GM12878 (cell line): ENCODE measurements around the gene ENAH. TPM values are rescaled to one million over a fixed set of nuclear protein-coding genes. Genes with fewer than 3 reads are reported as not detected.

ENCODE experiments used
- ATAC-seq: fragments of 200-7000 bp; cut with Tn5 transposase; 3 replicates; pipeline ENCODE4 v1.9.1; 2020; ENCODE audit warnings: mild to moderate bottlenecking, moderate library complexity
- BruUV-seq: library from RNA; stranded (reverse); fragments of 400-500 nt; replicated peaks from 2 replicates; lab custom pipeline; 2021; lab: Mats Ljungman, UMichigan
- CTCF ChIA-PET: fragments of 300-600 bp; sonication (Branson Sonifier 250); formaldehyde crosslinking; extraction: SDS; loops from one replicate; lab custom pipeline; 2021; ENCODE audit warnings: inconsistent platforms; lab: Yijun Ruan, JAX
- POLR2A ChIA-PET: fragments of 350-600 bp; formaldehyde crosslinking; extraction: SDS; loops from one replicate; lab custom pipeline; 2021; ENCODE audit warnings: inconsistent platforms; lab: Charles Lee
- RAD21 ChIA-PET: fragments of 300-600 bp; sonication (Branson Sonifier 250); formaldehyde crosslinking; loops from one replicate; lab custom pipeline; 2023; ENCODE audit warnings: antibody characterized with exemption; ENCODE audit not compliant: unreplicated experiment; lab: Charles Lee
- SMC1A ChIA-PET: fragments of 300-600 bp; sonication (Branson Sonifier 250); formaldehyde crosslinking; loops from one replicate; lab custom pipeline; 2023; ENCODE audit not compliant: unreplicated experiment, uncharacterized antibody; lab: Charles Lee
- DNase-seq: peaks from one replicate; pipeline ENCODE4 v3.0.0-alpha.2; 2011; ENCODE audit warnings: low read depth, low spot score
- FAIRE-seq: peaks from 3 replicates; lab custom pipeline; 2011; peaks lifted over from hg19 to GRCh38; lab: Jason Lieb, UNC
- H2AFZ ChIP-seq: 2 replicates; pipeline ENCODE4 v1.6.0; 2011; ENCODE audit warnings: low read depth, low read length, control low read depth; ENCODE audit not compliant: control insufficient read depth
- H3K27ac ChIP-seq: 2 replicates; pipeline ENCODE4 v1.5.1; 2011; ENCODE audit warnings: control low read depth; ENCODE audit not compliant: control insufficient read depth, insufficient read depth
- H3K27me3 ChIP-seq, 2 experiments: replicated peaks in 1 of 2; 2 replicates each; pipeline versions ENCODE4 v1.6.0 to v1.6.1; 2011; ENCODE audit warnings: low read length in 1 of 2; ENCODE audit not compliant: control insufficient read depth in 2 of 2, insufficient read depth in 2 of 2
- H3K36me3 ChIP-seq, 2 experiments: 2 replicates each; pipeline ENCODE4 v1.5.1; 2011; ENCODE audit warnings: low read length in 1 of 2; ENCODE audit not compliant: control insufficient read depth in 2 of 2, insufficient read depth in 2 of 2
- H3K4me1 ChIP-seq: 2 replicates; pipeline ENCODE4 v1.6.1; 2011; ENCODE audit warnings: mild to moderate bottlenecking, low read length, moderate library complexity, mixed read lengths; ENCODE audit not compliant: control insufficient read depth, insufficient read depth
- H3K4me2 ChIP-seq: 2 replicates; pipeline ENCODE4 v1.6.0; 2011; ENCODE audit warnings: control low read depth; ENCODE audit not compliant: control insufficient read depth, insufficient read depth
- H3K4me3 ChIP-seq: fragments of 200-600 bp; sonication (generic); 2 replicates; pipeline ENCODE4 v1.5.1; 2016
- H3K79me2 ChIP-seq: 2 replicates; pipeline ENCODE4 v1.6.0; 2011; ENCODE audit warnings: low read length; ENCODE audit not compliant: control insufficient read depth, insufficient read depth
- H3K9ac ChIP-seq: 2 replicates; pipeline ENCODE4 v1.8.0; 2011; ENCODE audit warnings: low read length, control low read depth, mixed read lengths; ENCODE audit not compliant: control insufficient read depth, insufficient read depth
- H3K9me3 ChIP-seq: replicated peaks from 3 replicates; pipeline ENCODE4 v1.5.1; 2011; ENCODE audit warnings: mild to moderate bottlenecking, low read length; ENCODE audit not compliant: control insufficient read depth, insufficient read depth
- H4K20me1 ChIP-seq: 2 replicates; pipeline ENCODE4 v1.6.0; 2011; ENCODE audit not compliant: control insufficient read depth, insufficient read depth
- BACH1 ChIP-seq: fragments of 450-650 bp; IDR thresholded peaks from 2 replicates; pipeline ENCODE4 v1.6.1; 2017; ENCODE audit warnings: mild to moderate bottlenecking, borderline replicate concordance
- CEBPZ ChIP-seq: fragments of 150-350 bp; IDR thresholded peaks from 2 replicates; pipeline ENCODE4 v1.6.1; 2016; ENCODE audit warnings: low read depth, low read length
- CHD1 ChIP-seq: IDR thresholded peaks from 2 replicates; pipeline ENCODE4 v1.6.1; 2012; ENCODE audit warnings: low read depth, low read length, improper control_type of control experiment
- CREB1 ChIP-seq: IDR thresholded peaks from 2 replicates; pipeline ENCODE4 v1.6.1; 2012; ENCODE audit warnings: low read depth, mild to moderate bottlenecking, inconsistent platforms
- CTCF ChIP-seq, 3 experiments: IDR thresholded peaks in 2 of 3; conservative IDR thresholded peaks in 1 of 3; 2 replicates each; pipeline ENCODE4 v1.5.1; 2011; ENCODE audit warnings: low read depth in 3 of 3, low read length in 3 of 3, mild to moderate bottlenecking in 3 of 3, control low read depth in 2 of 3, moderate library complexity in 2 of 3, inconsistent platforms in 1 of 3, mixed read lengths in 1 of 3; ENCODE audit not compliant: control insufficient read depth in 2 of 3, insufficient read depth in 1 of 3; ENCODE audit errors: extremely low read depth in 1 of 3
- GABPA ChIP-seq: IDR thresholded peaks from 2 replicates; pipeline ENCODE4 v1.6.1; 2014; ENCODE audit warnings: antibody characterized with exemption, low read depth, mild to moderate bottlenecking, inconsistent platforms
- MYB ChIP-seq: fragments of 150-350 bp; IDR thresholded peaks from 2 replicates; pipeline ENCODE4 v1.6.1; 2014; ENCODE audit warnings: mild to moderate bottlenecking, low read depth, low read length, borderline replicate concordance
- NR2F1 ChIP-seq: fragments of 450-650 bp; conservative IDR thresholded peaks from 2 replicates; pipeline ENCODE4 v1.6.1; 2017; ENCODE audit warnings: mild to moderate bottlenecking
- POLR2AphosphoS2 ChIP-seq: IDR thresholded peaks from 2 replicates; pipeline ENCODE4 v1.6.1; 2011; ENCODE audit warnings: low read depth, mild to moderate bottlenecking, low read length, improper control_type of control experiment, moderate library complexity
- RELA ChIP-seq: fragments of 450-650 bp; IDR thresholded peaks from 2 replicates; pipeline ENCODE4 v1.8.0; 2014; ENCODE audit warnings: borderline replicate concordance; ENCODE audit not compliant: partially characterized antibody
- TARDBP ChIP-seq: IDR thresholded peaks from 2 replicates; pipeline ENCODE4 v1.6.1; 2016; ENCODE audit warnings: borderline replicate concordance
- TCF7 ChIP-seq: IDR thresholded peaks from 2 replicates; pipeline ENCODE4 v1.6.1; 2014; ENCODE audit warnings: antibody characterized with exemption, borderline replicate concordance
- ZBTB11 ChIP-seq: fragments of 450-650 bp; formaldehyde crosslinking; IDR thresholded peaks from 2 replicates; pipeline ENCODE4 v1.5.0; 2022; ENCODE audit warnings: mild to moderate bottlenecking, missing genetic modification characterization
- WGBS: methylation state at CpG from one replicate; pipeline ENCODE4 v1.1.6; 2016; ENCODE audit warnings: low lambda C conversion rate; ENCODE audit not compliant: insufficient replicate concordance, insufficient coverage; ENCODE audit errors: missing lambda C conversion rate; 5-methylcytosine and 5-hydroxymethylcytosine counted together
- in situ Hi-C: fragments of 300-500 bp; cut with MboI; formaldehyde crosslinking; loops from 9 replicates; pipeline ENCODE4 v1.14.3; 2018; ENCODE audit warnings: mixed read lengths
- intact Hi-C: fragments of 100-400 bp; cut with micrococcal nuclease; formaldehyde crosslinking; loops from one replicate; pipeline ENCODE4 v1.14.2; 2022; ENCODE audit not compliant: unreplicated experiment
- polyA plus RNA-seq, 11 experiments: library from polyadenylated mRNA; depleted of rRNA in 4 of 11; unstranded in 6 of 11; stranded (reverse) in 5 of 11; fragments of >200 nt; fragmentation: Nextera tagmentation in 4 of 11; fragmentation: Illumina TruSeq in 1 of 11; extraction: Ambion mirVana in 4 of 11; extraction: Trizol in 1 of 11; gene quantifications; 1 replicate in 1 of 11; 2 replicates in 10 of 11; pipeline versions ENCODE4 v1.2.1 to v1.2.3, GENCODE V29; 2011 to 2016; ENCODE audit warnings: inconsistent platforms in 2 of 11, missing spikeins in 2 of 11, low read depth in 1 of 11
- total RNA-seq, 4 experiments: library from RNA; depleted of rRNA in 3 of 4; stranded (reverse); fragments of >200 nt in 3 of 4; fragmentation: Illumina TruSeq in 1 of 4; extraction: Trizol in 1 of 4; gene quantifications; 2 replicates each; pipeline versions ENCODE4 v1.2.1 to v1.2.3, GENCODE V29; 2013 to 2021

Gene ENAH
- total and polyA plus RNA-seq, 10 of the 15 experiments (the other 5 are each of a cell fraction or from before 2014, with no cell fraction given): under 0.01 to 0.62 (median 0.06) TPM; not detected in 5

GRCh38 chr1:225537554-225538251 is 115.2 kb downstream of the ENAH start:
- H2AFZ ChIP-seq: no peak overlapping the region
- DNase-seq (no peak), ATAC-seq (no peak), FAIRE-seq (no peak)
- SMC1A ChIA-PET: no interaction called here
- RAD21 ChIA-PET: no interaction called here
- in situ Hi-C loops: no loop called here
- 52% methylated on average over 10 of the region's 10 CpGs for WGBS
- H3K27ac ChIP-seq: no peak overlapping the region
- no peaks in the 10 kb centered on the region for H4K20me1 ChIP-seq
- no peak for TF ChIP-seq CHD1
- TF ChIP-seq TCF7: no peak
- no peak for TF ChIP-seq BACH1
- TF ChIP-seq POLR2AphosphoS2: no peak
- TF ChIP-seq TARDBP: no peak
- TF ChIP-seq CREB1: no peak
- TF ChIP-seq CTCF (IDR thresholded peaks at IDR 0.05 in 2 of 3, conservative IDR thresholded peaks at IDR 0.05 in 1 of 3; ENCODE audit: control insufficient read depth in 2 of 3, extremely low read depth in 1 of 3, insufficient read depth in 1 of 3, low read depth in 3 of 3, low read length in 3 of 3): no peak
- no peak for TF ChIP-seq GABPA
- TF ChIP-seq MYB: no peak
- TF ChIP-seq RELA: no peak
- TF ChIP-seq NR2F1: no peak
- no peak for TF ChIP-seq ZBTB11
- no peak for TF ChIP-seq CEBPZ
- POLR2A ChIA-PET: no interaction called here
- BruUV-seq: no TSS peak
- peaks cover 0 to 3% of the 10 kb centered on the region in 2 experiments; a peak in 2 of 4 replicates for H3K27me3 ChIP-seq
- intact Hi-C loops: no loop called here
- no peaks in the 10 kb centered on the region for H3K79me2 ChIP-seq
- CTCF ChIA-PET: no interaction called here
- no peaks in the 10 kb centered on the region for H3K9me3 ChIP-seq
- no peaks in the 10 kb centered on the region for H3K4me1 ChIP-seq
- H3K4me2 ChIP-seq: no peak overlapping the region
- no peaks in the 10 kb centered on the region for H3K36me3 ChIP-seq
- no peak overlapping the region for H3K4me3 ChIP-seq
- no peak overlapping the region for H3K9ac ChIP-seq
